Hepatocyte (in vitro differentiated cells): ENCODE data around the gene SLC2A8.

Experiments used
- CTCF ChIP-seq: fragments of 200-600 bp; sonication (generic); IDR thresholded peaks from 2 replicates; pipeline ENCODE4 v1.5.1; 2016; ENCODE audit warnings: antibody characterized with exemption, mild to moderate bottlenecking; ENCODE audit not compliant: poor library complexity
- EZH2 ChIP-seq: fragments of 200-600 bp; sonication (generic); IDR thresholded peaks from 2 replicates; pipeline ENCODE4 v1.6.1; 2016; ENCODE audit warnings: antibody characterized with exemption, mild to moderate bottlenecking, borderline replicate concordance

GRCh38 chr9:127388856-127389238 lies 8.1 kb upstream of the SLC2A8 start:
- TF ChIP-seq CTCF: no peak
- no peak for TF ChIP-seq EZH2
